Lower leg skin (tissue), 4 donors: ENCODE results near the gene C17orf50. TPM values are rescaled to one million over a fixed set of nuclear protein-coding genes. Genes with fewer than 3 reads are reported as not detected.

Experiments
- DNase-seq, 2 donors: peaks; one replicate each; pipeline ENCODE4 v3.0.0-alpha.2; 2019; ENCODE audit warnings: low spot score in 2 of 2
- H3K4me3 ChIP-seq: fragments of 200-600 bp; sonication (generic); 2 replicates; pipeline ENCODE4 v1.5.1; 2017; ENCODE audit warnings: mild to moderate bottlenecking, low read depth; ENCODE audit not compliant: poor library complexity, severe bottlenecking
- POLR2A ChIP-seq, 2 donors: fragments of 450-650 bp; IDR thresholded peaks; one replicate each; pipeline ENCODE4 v1.6.1; 2016 to 2017; ENCODE audit warnings: antibody characterized with exemption in 2 of 2, mild to moderate bottlenecking in 1 of 2, moderate library complexity in 1 of 2
- WGBS, 2 donors: methylation state at CpG; one replicate each; pipeline ENCODE4 v1.1.5; 2018; 5-methylcytosine and 5-hydroxymethylcytosine counted together
- intact Hi-C: fragments of 100-400 bp; cut with DNase I; formaldehyde crosslinking; loops from one replicate; pipeline ENCODE4 v1.15.0; 2023; ENCODE audit warnings: low total_unique reads
- total RNA-seq, 4 donors: library from RNA; depleted of rRNA; stranded (reverse); fragments of >200 nt; gene quantifications; one replicate each; pipeline ENCODE4 v1.1.0, GENCODE V29; 2016
- TF ChIP-seq, protein P1 (sequence below), 3 donors: fragments of 450-650 bp; IDR thresholded peaks; one replicate each; pipeline ENCODE4 v1.5.1; 2016; ENCODE audit warnings: antibody characterized with exemption in 3 of 3, mild to moderate bottlenecking in 3 of 3, moderate library complexity in 2 of 3

The C17orf50 gene
- total RNA-seq, 4 donors from 2014 or later: not detected

DNA sequence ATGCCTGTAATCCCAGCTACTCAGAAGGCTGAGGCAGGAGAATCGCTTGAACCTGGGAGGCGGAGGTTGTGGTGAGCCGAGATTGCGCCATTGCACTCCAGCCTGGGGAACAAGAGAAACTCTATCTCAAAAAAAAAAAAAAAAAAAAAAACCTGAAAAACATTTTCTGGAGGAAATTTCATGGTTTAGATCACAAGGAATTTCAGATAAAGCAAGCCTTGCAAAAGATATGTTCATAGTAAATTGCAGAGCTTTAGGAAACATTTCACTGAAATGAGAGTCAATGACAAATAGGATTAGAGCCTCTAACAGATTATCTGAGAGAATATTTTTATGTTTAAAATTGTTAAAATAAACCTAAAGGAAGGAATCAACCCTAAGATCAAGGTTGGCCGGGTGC lies 51.8 kb downstream of the C17orf50 start:
- no peak for DNase-seq
- 86 to 88% methylated on average over 5 of the region's 5 CpGs for WGBS, 2 donors
- no peak overlapping the region for H3K4me3 ChIP-seq
- TF ChIP-seq, protein P1, sequence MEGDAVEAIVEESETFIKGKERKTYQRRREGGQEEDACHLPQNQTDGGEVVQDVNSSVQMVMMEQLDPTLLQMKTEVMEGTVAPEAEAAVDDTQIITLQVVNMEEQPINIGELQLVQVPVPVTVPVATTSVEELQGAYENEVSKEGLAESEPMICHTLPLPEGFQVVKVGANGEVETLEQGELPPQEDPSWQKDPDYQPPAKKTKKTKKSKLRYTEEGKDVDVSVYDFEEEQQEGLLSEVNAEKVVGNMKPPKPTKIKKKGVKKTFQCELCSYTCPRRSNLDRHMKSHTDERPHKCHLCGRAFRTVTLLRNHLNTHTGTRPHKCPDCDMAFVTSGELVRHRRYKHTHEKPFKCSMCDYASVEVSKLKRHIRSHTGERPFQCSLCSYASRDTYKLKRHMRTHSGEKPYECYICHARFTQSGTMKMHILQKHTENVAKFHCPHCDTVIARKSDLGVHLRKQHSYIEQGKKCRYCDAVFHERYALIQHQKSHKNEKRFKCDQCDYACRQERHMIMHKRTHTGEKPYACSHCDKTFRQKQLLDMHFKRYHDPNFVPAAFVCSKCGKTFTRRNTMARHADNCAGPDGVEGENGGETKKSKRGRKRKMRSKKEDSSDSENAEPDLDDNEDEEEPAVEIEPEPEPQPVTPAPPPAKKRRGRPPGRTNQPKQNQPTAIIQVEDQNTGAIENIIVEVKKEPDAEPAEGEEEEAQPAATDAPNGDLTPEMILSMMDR (IDR thresholded peaks at IDR 0.05): no peak
- TF ChIP-seq POLR2A (IDR thresholded peaks at IDR 0.05): no peak
- intact Hi-C loops: no loop called here

Other genes starting within 250 kb of the C17orf50 start
- gene SLFN12L, start 223.2 kb upstream of the C17orf50 start, total RNA-seq: under 1 TPM; 0.12 to 0.80 (median 0.46) TPM
- not detected for gene SLFN14, start 200.1 kb upstream of the C17orf50 start, total RNA-seq
- gene PEX12, start 182.3 kb upstream of the C17orf50 start, total RNA-seq: 1 to 10 TPM; 6.1 to 9.0 (median 6.7) TPM
- gene AP2B1, start 173.6 kb upstream of the C17orf50 start, total RNA-seq: 100 to 1,000 TPM in 1 of 4 donors, 10 to 100 TPM in 3; 35.6 to 217 (median 39.7) TPM
- gene RASL10B, start 29.2 kb upstream of the C17orf50 start, total RNA-seq: 1 to 10 TPM in 3 of 4 donors, under 1 TPM in 1; 0.66 to 2.4 (median 1.5) TPM
- gene GAS2L2, start 7.6 kb upstream of the C17orf50 start, total RNA-seq: under 1 TPM in 1 of 4 donors, not detected in 3; 0.93 TPM
- 100 to 1,000 TPM in 1 of 4 donors, 10 to 100 TPM in 3; 62.5 to 115 (median 79.1) TPM for gene MMP28, start 34.8 kb downstream of the C17orf50 start, total RNA-seq
- gene TAF15, start 48.6 kb downstream of the C17orf50 start, total RNA-seq: 10 to 100 TPM; 39.0 to 79.0 (median 60.0) TPM
- gene HEATR9, start 108.0 kb downstream of the C17orf50 start, total RNA-seq: not detected
- gene CCL5, start 119.5 kb downstream of the C17orf50 start, total RNA-seq: 1 to 10 TPM in 3 of 4 donors, under 1 TPM in 1; 0.91 to 2.2 (median 1.2) TPM
- not detected for gene RDM1, start 169.9 kb downstream of the C17orf50 start, total RNA-seq
- gene LYZL6, start 182.8 kb downstream of the C17orf50 start, total RNA-seq: not detected
- under 1 TPM in 1 of 4 donors, not detected in 3; 0.39 TPM for gene CCL16, start 220.6 kb downstream of the C17orf50 start, total RNA-seq
- 10 to 100 TPM in 3 of 4 donors, 1 to 10 TPM in 1; 3.5 to 28.2 (median 17.3) TPM for gene CCL14, start 225.8 kb downstream of the C17orf50 start, total RNA-seq
- not detected for gene CCL15, start 240.7 kb downstream of the C17orf50 start, total RNA-seq